ENCODE results near the gene LTBR. TPM values are rescaled to one million over a fixed set of nuclear protein-coding genes. Genes with fewer than 3 reads are reported as not detected.
"Not testable (repeated sequence)": the region's sequence is repeated elsewhere in the genome, so short reads cannot be mapped to it uniquely, and the experiment has no call there.

Gene LTBR
- total and polyA plus RNA-seq, 2 experiments from 2014 or later = 42.4 to 79.8 TPM

DNA sequence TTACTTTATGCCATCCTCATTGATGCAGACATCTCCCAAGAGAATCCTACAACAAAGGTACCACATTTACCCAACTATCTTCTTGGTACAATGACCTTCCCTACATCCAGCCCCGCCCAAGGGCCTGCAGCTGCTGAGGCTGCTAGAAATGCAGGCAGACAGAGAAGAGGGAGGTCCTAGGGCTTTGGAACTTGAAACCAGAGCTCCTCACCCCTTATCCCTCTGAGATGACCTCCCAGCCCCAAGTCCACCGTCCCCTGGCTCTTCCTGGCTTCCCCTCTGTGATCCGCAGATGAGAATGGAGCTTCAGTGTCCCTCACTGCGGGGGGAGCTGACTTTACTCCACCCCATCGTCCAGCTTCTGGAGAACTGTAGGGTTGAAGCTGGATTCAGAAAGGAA, 40.4 kb upstream of the LTBR start:
- TF ChIP-seq, protein P1, sequence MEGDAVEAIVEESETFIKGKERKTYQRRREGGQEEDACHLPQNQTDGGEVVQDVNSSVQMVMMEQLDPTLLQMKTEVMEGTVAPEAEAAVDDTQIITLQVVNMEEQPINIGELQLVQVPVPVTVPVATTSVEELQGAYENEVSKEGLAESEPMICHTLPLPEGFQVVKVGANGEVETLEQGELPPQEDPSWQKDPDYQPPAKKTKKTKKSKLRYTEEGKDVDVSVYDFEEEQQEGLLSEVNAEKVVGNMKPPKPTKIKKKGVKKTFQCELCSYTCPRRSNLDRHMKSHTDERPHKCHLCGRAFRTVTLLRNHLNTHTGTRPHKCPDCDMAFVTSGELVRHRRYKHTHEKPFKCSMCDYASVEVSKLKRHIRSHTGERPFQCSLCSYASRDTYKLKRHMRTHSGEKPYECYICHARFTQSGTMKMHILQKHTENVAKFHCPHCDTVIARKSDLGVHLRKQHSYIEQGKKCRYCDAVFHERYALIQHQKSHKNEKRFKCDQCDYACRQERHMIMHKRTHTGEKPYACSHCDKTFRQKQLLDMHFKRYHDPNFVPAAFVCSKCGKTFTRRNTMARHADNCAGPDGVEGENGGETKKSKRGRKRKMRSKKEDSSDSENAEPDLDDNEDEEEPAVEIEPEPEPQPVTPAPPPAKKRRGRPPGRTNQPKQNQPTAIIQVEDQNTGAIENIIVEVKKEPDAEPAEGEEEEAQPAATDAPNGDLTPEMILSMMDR (IDR thresholded peaks at IDR 0.05; ENCODE audit: poor library complexity) = no peak
- TF ChIP-seq EZH2phosphoT487 (IDR thresholded peaks at IDR 0.05; ENCODE audit: low read depth, severe bottlenecking, unreplicated experiment) = no peak
- TF ChIP-seq EZH2 (IDR thresholded peaks at IDR 0.05; ENCODE audit: borderline replicate concordance) = no peak
- Histone ChIP-seq H3K36me3 (replicated peaks; ENCODE audit: insufficient read depth, low read depth) (no peaks in the 10 kb centered on the region), H4K20me1 (ENCODE audit: insufficient read depth, poor library complexity, severe bottlenecking) (peaks cover 13% of the 10 kb centered on the region), H2AFZ (peak overlapping the region; percentile 39), H3K4me3 (no peak overlapping the region), H3K27me3 (no peaks in the 10 kb centered on the region), H3K27ac (peak overlapping the region; percentile 99), H3K9me3 (ENCODE audit: low read depth) (no peaks in the 10 kb centered on the region), H3K9me2 (replicated peaks; ENCODE audit: insufficient read depth) (no peaks in the 10 kb centered on the region), H3K4me1 (ENCODE audit: insufficient read depth) (peaks cover 40% of the 10 kb centered on the region), H3K4me2 (no peak overlapping the region), H3K79me2 (peaks cover 42% of the 10 kb centered on the region)
- DNase-seq (ENCODE audit: low spot score) = no peak
- WGBS (ENCODE audit: low lambda C conversion rate, missing lambda C conversion rate) = 57% methylated on average over 5 of the region's 5 CpGs

GRCh38 chr12:6344101-6344660, 39.8 kb upstream of the LTBR start:
- H3K27me3 ChIP-seq; H3K4me3 ChIP-seq; DNase-seq (ENCODE audit: low spot score); H3K27ac ChIP-seq; H4K20me1 ChIP-seq (ENCODE audit: insufficient read depth, poor library complexity, severe bottlenecking); H3K9me2 ChIP-seq (replicated peaks; ENCODE audit: insufficient read depth); H3K36me3 ChIP-seq (replicated peaks; ENCODE audit: insufficient read depth, low read depth); H2AFZ ChIP-seq; H3K9me3 ChIP-seq (ENCODE audit: low read depth); H3K4me2 ChIP-seq: not testable (repeated sequence)
- H3K79me2 ChIP-seq = peaks cover 35% of the 10 kb centered on the region
- peaks cover 33% of the 10 kb centered on the region for H3K4me1 ChIP-seq (ENCODE audit: insufficient read depth)
- 100% methylated on average over 11 of the region's 11 CpGs for WGBS (ENCODE audit: low lambda C conversion rate, missing lambda C conversion rate)

DNA sequence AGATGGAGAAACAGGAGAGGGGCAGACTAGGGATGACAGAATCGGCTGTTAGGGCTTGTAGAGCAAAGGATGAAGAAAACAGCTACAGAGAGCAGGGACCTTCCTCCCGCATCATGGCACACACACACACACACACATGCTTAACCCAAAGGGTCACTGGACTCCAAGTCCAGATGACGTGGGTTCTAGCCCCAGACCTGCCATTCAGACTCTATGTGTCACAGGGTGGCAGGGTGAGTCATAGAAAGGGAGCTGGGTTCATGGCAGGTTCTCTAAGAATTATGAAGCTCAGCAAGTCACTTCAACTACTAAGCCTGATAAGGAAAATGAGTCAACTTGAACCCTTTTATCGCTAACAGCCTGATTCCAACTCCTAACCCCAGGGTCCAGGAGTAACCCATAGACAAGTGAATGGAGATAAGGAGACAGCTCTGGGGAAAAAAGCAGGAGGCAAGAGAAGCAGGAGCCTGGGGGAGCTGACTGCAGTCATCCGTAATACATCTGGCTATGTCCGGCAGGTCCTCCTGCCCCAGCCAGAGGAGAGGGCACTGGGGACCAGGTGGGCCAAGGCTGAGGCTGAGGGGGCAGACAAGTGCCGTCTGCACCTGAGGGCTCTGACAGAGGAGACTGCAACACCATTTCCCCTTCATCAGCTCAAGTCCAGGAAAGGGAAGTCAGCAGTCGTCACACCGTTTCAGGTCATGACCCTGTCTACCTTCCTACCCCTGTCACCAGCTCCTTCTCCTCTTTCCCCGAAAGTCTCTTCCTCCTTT, 38.5 kb upstream of the LTBR start:
- H3K4me1 ChIP-seq (ENCODE audit: insufficient read depth) = peaks cover 29% of the 10 kb centered on the region

More for the DNA sequence above, 38.5 kb upstream of the LTBR start:
- Histone ChIP-seq H3K79me2 (peaks cover 22% of the 10 kb centered on the region), H3K27me3 (no peaks in the 10 kb centered on the region), H3K27ac (peak overlapping the region; percentile 78), H3K36me3 (replicated peaks; ENCODE audit: insufficient read depth, low read depth) (no peaks in the 10 kb centered on the region), H3K9me3 (ENCODE audit: low read depth) (no peaks in the 10 kb centered on the region), H4K20me1 (ENCODE audit: insufficient read depth, poor library complexity, severe bottlenecking) (no peaks in the 10 kb centered on the region), H3K4me2 (peak overlapping the region; percentile 28), H3K9me2 (replicated peaks; ENCODE audit: insufficient read depth) (no peaks in the 10 kb centered on the region), H2AFZ (no peak overlapping the region), H3K4me3 (no peak overlapping the region)
- TF ChIP-seq EZH2 (IDR thresholded peaks at IDR 0.05; ENCODE audit: borderline replicate concordance) (no peak), EZH2phosphoT487 (IDR thresholded peaks at IDR 0.05; ENCODE audit: low read depth, severe bottlenecking, unreplicated experiment) (no peak)
- TF ChIP-seq, protein P1 (IDR thresholded peaks at IDR 0.05; ENCODE audit: poor library complexity) = no peak
- 58% methylated on average over 10 of the region's 10 CpGs for WGBS (ENCODE audit: low lambda C conversion rate, missing lambda C conversion rate)
- DNase-seq (ENCODE audit: low spot score) = peak; percentile 88
